ENCODE results near the gene PTAR1. TPM values are rescaled to one million over a fixed set of nuclear protein-coding genes. Genes with fewer than 3 reads are reported as not detected.
A peak's percentile ranks its signal among the peaks of the same experiment; 100 is the strongest.
"Not testable (repeated sequence)": the region's sequence is repeated elsewhere in the genome, so short reads cannot be mapped to it uniquely, and the experiment has no call there.

The PTAR1 gene
- total RNA-seq, 6 donors from 2014 or later = 28.5 to 94.3 (median 48.6) TPM

DNA sequence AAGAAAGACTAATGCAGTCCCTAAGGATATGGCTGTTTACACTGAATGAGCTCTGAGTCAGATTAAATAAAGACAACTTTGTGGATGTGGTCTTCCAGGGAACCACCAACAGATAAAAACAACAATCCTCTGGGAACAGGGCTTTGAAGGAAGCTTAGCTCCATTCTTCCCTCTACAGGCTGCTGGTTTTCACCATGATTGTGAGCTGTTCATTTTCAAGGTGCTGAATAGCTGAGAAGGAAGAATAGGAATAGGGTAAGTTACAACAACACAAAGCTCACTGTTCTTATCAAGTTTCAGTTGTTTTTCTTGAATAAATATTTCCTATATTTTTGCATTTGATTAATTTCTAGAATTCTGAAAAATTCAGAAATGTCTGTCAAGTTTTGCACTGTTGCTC is 25.9 kb upstream of the PTAR1 start:
- no peaks in the 10 kb centered on the region for H3K36me3 ChIP-seq
- no peak overlapping the region for H3K27ac ChIP-seq
- no peaks in the 10 kb centered on the region for H3K4me1 ChIP-seq
- ATAC-seq (ENCODE audit: low FRiP score in 2 of 2) (no peak), DNase-seq (no peak)
- TF ChIP-seq POLR2A (IDR thresholded peaks at IDR 0.05) = no peak
- TF ChIP-seq POLR2AphosphoS5 (IDR thresholded peaks at IDR 0.05) = no peak
- no peak for TF ChIP-seq EP300 (IDR thresholded peaks at IDR 0.05)
- TF ChIP-seq CTCF (IDR thresholded peaks at IDR 0.05) = no peak
- H3K27me3 ChIP-seq = no peaks in the 10 kb centered on the region
- no peaks in the 10 kb centered on the region for H3K9me3 ChIP-seq
- H3K4me3 ChIP-seq = no peak overlapping the region

- no peaks in the 10 kb centered on the region for H3K9me3 ChIP-seq
- H3K27ac ChIP-seq = no peak overlapping the region
- no peak for DNase-seq
- H3K27me3 ChIP-seq = no peaks in the 10 kb centered on the region
- TF ChIP-seq EP300 (IDR thresholded peaks at IDR 0.05) = no peak
- TF ChIP-seq CTCF (IDR thresholded peaks at IDR 0.05) = no peak
- no peak for TF ChIP-seq POLR2AphosphoS5 (IDR thresholded peaks at IDR 0.05)
- no peak for TF ChIP-seq POLR2A (IDR thresholded peaks at IDR 0.05)
- no peaks in the 10 kb centered on the region for H3K36me3 ChIP-seq
- no peak for ATAC-seq (ENCODE audit: low FRiP score in 2 of 2)
- H3K4me1 ChIP-seq = no peaks in the 10 kb centered on the region
- no peak overlapping the region for H3K4me3 ChIP-seq
- 82% methylated on average over 1 of the region's 1 CpG for whole genome bisulfite sequencing, 2 donors
Measured at GRCh38 chr9:69773258-69773657, 13.4 kb upstream of the PTAR1 start.

DNA sequence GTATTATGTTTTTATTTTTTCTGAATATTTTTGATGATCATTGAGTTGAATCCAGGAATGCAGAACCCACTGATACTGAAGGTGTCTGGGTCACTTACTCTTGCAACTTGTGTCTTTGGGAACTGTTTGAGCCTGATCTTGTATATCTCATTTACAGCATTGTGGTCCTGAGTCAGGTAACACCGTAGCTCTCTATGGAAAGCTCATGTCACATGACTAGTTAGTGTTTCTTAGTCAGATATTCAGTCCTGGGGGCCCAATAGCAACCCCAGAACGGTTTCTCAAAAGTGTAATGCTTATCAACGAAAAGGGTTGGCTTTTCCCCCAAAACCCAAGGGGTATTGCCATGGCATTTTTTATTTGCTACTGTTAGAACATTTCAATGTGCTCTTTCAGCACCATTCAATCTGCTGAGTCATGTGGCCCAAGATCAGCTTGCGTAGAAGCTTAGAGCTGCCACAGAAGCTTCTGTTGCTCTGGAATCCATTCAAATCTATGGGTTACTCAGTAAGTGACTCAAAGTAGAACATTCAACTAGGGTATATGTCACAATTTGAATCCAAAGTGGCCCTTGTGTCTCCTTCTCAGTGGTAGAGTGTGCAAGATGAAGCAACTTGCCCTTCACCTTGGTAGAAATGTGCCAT is 12.1 kb upstream of the PTAR1 start:
- no peaks in the 10 kb centered on the region for H3K4me1 ChIP-seq
- no peaks in the 10 kb centered on the region for H3K9me3 ChIP-seq
- no peak for TF ChIP-seq POLR2AphosphoS5 (IDR thresholded peaks at IDR 0.05)
- no peak for TF ChIP-seq CTCF (IDR thresholded peaks at IDR 0.05)
- no peak for TF ChIP-seq EP300 (IDR thresholded peaks at IDR 0.05)
- no peak for TF ChIP-seq POLR2A (IDR thresholded peaks at IDR 0.05)
- no peak overlapping the region for H3K4me3 ChIP-seq
- H3K36me3 ChIP-seq = no peaks in the 10 kb centered on the region
- DNase-seq (peak in 1 of 2 donors; percentile 27), ATAC-seq (ENCODE audit: low FRiP score in 2 of 2) (no peak)
- WGBS, 2 donors = 78 to 87% methylated on average over 4 of the region's 4 CpGs
- H3K27ac ChIP-seq = no peak overlapping the region
- no peaks in the 10 kb centered on the region for H3K27me3 ChIP-seq

- no peak overlapping the region for H3K27ac ChIP-seq
- TF ChIP-seq EP300 (IDR thresholded peaks at IDR 0.05) = no peak
- no peak for TF ChIP-seq POLR2AphosphoS5 (IDR thresholded peaks at IDR 0.05)
- no peak for TF ChIP-seq POLR2A (IDR thresholded peaks at IDR 0.05)
- no peak for TF ChIP-seq CTCF (IDR thresholded peaks at IDR 0.05)
- 55 to 89% methylated on average over 1 of the region's 1 CpG for WGBS, 2 donors
- ATAC-seq (ENCODE audit: low FRiP score in 2 of 2) = no peak
- no peaks in the 10 kb centered on the region for H3K27me3 ChIP-seq
- H3K36me3 ChIP-seq = no peaks in the 10 kb centered on the region
- no peak overlapping the region for H3K4me3 ChIP-seq
- no peaks in the 10 kb centered on the region for H3K4me1 ChIP-seq
- H3K9me3 ChIP-seq = no peaks in the 10 kb centered on the region
- DNase-seq = no peak
Measured at GRCh38 chr9:69768716-69769115, 8.9 kb upstream of the PTAR1 start.

- Histone ChIP-seq H3K27me3 (no peaks in the 10 kb centered on the region), H3K27ac (no peak overlapping the region), H3K4me1 (no peaks in the 10 kb centered on the region), H3K36me3 (no peaks in the 10 kb centered on the region), H3K4me3 (no peak overlapping the region), H3K9me3 (no peaks in the 10 kb centered on the region)
- TF ChIP-seq CTCF (IDR thresholded peaks at IDR 0.05) (no peak), EP300 (IDR thresholded peaks at IDR 0.05) (no peak), POLR2A (IDR thresholded peaks at IDR 0.05) (no peak), POLR2AphosphoS5 (IDR thresholded peaks at IDR 0.05) (no peak)
- no peak for DNase-seq
- no peak for ATAC-seq (ENCODE audit: low FRiP score in 2 of 2)
- 67 to 78% methylated on average over 1 of the region's 1 CpG for WGBS, 2 donors
Measured at GRCh38 chr9:69768101-69768500, 8.3 kb upstream of the PTAR1 start.

- not testable (repeated sequence) for H3K4me3 ChIP-seq; ATAC-seq (ENCODE audit: low FRiP score in 2 of 2); H3K27ac ChIP-seq; H3K36me3 ChIP-seq; H3K4me1 ChIP-seq; H3K9me3 ChIP-seq; H3K27me3 ChIP-seq; DNase-seq
- WGBS, 2 donors = 55 to 57% methylated on average over 4 to 5 of the region's 5 CpGs
Measured at GRCh38 chr9:69763862-69764261, 4.1 kb upstream of the PTAR1 start.

All from upper lobe of left lung (tissue), 6 donors.